ENCODE results near the gene PDE3A.
"Not testable (repeated sequence)": the region's sequence is repeated elsewhere in the genome, so short reads cannot be mapped to it uniquely, and the experiment has no call there.

PDE3A gene

DNA sequence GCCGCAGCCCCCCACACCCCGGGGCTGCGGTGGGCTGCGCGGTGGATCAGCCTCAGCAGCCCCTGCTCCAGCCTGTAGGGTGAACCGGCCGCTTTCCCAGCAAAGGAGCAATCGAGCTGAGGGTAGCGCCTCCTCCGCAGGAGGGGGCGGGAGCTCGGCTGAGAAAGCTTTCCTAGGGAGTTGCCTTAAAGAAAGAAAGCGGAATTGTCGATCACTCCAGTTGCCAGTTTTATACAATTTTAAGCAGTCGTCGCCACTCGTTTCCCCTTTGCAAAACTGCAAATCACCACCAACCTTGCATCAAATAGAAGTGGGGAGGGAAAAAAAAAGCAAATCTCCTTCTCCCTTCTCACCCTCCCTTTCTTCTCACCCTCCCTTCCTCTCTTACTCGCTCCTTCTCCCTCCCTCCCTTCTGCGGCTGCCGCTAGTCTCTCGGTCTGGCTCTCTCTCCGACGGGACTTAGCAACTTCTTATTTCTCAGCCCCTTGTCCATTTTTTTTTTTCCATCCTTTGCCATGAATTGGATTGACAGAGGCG lies at the start of gene PDE3A:
Gene PDE3A, plus strand, starts transcription at position 424 of the 537 bp plus-strand sequence. CDS start 748 bp downstream, outside the sequence.
- no peak for DNase-seq

DNA sequence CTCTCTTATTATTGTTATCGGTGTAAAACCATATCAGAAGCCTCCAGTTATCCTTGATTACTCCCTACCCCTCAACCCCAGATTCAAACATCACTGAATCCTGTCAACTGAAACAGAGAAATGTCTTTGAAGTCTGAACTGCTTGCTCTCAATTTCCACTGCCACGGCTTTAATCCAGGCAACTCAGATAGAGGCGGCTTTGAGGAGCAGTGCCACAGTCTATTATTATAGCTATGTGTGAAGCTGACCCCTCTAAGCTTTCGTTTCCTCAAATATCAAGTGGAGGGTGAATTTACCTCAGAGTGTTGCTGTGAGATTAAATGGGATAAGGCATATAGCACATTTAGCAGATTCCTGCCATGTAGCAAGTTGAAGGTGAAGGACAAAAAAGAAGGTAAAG lies 49.0 kb upstream of the PDE3A start:
- no peak for DNase-seq

DNA sequence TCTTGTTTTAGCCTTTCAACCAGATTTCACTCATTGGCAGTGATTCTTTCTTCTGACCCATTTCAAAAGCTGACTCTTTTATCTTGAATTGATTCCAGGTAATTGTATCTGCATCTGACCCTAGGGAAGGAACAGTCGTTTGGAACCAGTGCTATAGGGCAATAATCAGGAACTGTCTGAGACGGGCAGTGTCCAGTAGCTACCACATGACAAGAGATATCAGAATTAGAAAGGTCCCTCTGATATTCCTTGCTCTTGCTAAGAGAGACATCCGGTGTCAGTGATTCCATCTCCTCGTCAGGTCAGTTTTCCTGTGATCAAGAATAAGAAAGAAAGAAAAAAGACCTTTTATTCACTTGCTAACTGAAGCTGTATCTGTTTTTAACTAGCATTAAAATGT lies 47.8 kb upstream of the PDE3A start:
- DNase-seq = no peak

DNA sequence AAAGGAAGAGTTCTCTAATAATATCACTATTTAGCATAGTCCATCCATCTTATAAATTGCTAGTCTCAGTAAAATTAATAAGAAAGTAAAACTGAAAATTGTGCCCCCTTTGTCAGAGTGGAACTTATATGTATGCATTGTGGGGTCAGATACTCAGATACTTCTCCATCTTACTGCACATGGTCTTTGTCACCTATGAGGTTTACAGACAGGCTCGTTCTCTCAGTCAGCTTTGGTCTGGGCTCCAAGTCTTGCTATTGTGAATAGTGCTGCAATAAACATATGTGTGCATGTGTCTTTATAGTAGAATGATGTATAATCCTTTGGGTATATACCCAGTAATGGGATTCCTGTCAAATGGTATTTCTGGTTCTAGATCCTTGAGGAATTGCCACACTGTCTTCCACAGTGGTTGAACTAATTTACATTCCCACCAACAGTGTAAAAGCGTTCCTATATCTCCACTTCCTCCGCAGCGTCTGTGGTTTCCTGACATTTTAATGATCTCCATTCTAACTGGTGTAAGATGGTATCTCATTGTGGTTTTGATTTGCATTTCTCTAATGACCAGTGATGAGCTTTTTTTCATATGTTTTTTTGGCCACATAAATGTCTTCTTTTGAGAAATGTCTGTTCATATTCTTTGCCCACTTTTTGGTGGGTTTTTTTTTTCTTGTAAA lies 37.4 kb upstream of the PDE3A start:
- not testable (repeated sequence) for DNase-seq

DNA sequence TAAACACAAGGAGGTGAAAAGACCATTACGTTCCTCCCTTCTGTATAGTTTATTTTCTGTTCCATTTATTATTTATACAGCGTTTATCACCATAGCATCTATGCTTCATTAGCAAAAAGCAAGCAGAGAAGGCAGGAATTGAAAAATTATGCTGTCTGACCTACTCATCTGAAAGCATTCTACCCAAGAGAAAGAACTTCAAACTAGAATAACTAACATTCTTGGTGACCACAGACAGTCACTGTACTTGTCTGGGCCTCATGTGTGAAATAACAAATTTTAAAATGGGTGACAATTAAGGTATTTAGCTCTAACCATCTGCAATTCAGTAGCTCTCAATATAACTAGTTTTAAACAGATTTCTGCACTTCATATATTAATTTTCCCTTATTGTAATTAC lies 29.3 kb upstream of the PDE3A start:
- DNase-seq = no peak

DNA sequence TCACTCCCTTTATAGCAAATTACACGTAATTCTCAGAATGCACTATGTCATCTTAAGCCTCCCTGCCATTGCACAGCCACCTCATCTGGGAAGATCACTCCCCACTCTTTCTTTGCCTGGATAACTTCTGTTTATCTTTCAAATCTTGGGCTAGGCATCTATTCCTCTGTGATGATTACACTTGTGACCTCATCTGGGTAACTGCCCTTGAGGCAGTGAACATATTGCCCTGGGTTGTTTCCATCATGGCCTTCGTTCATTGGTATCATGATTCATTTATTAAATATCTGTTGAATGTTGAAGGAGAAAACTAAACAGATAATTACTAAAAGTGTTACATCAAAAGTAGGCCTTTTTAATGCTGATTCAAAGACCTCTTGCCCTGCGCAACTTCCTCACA lies 26.2 kb upstream of the PDE3A start:
- DNase-seq = no peak

DNA sequence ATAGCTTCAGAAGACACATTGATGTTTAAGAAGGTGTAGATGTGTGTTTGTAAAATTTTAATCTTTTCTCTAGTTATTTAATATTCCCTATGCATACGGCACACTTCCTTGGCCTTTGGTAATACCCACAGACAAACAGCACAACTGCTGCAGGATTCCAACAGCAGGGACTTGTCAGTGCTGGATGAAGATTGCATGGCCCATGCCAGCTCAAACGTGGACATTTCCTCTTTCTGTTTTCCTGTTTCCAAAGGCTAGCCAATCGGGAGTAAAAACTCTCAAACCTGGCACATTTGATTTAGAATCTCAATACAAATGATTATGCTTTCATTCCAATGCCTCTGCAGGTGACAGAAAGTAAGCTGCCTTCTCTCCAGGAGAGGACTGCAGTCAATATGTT lies 22.5 kb upstream of the PDE3A start:
- no peak for DNase-seq

DNA sequence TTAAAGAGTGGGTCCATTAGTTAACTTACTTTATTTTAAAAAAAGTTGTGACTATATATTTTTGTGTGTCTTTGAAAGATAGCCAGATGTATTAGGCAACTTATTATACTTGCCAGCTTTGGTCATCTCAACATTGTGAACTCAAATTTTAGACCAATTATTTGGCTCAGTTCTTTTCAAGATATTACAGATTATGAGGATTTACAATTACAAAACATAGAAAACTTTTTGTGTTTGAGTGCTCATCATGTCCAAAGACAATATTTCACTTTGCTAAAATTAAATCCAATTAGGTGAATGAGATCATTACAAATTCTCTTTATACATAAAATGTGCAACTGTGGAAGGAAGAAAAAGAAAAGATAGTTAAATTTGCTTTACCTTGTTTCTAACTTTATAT lies 18.3 kb upstream of the PDE3A start:
- DNase-seq = no peak

DNA sequence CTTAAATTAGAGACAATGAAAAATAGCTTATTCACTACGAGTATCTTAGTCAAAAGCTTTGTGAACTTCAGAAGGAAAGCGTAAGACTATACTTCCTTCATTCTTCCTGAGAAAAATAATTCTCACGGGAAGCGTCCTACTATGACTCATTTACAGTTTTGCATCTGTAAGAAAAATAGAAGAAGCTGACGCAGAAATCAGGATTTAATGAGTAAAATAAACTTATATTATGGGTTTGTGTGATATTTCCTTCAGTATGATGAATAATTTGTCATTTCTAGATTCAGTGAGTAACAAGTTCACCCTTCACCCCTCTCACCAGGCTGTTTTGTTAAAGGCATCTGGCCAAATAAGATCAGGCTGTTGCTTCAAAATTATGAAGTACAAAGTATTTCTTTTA lies 17.8 kb upstream of the PDE3A start:
- DNase-seq = no peak

DNA sequence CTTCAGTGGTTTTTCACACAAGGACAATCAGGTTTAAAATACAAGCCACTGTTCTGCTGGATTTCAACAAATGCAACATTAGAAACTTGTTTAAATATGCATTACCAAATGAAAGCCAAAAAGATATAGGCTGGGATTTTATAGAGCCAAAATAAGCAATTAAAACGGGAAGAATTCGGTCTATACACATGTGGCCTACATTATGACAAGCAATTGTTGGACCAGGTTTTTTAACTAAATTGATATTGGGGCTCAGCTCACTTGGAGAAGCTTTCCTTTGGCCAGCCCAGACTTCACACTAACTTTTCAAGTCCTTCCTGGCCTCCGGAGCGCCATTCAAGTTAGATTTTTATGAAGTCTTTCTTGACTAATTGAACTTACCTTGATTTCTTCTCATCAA lies 16.9 kb upstream of the PDE3A start:
- no peak for DNase-seq

DNA sequence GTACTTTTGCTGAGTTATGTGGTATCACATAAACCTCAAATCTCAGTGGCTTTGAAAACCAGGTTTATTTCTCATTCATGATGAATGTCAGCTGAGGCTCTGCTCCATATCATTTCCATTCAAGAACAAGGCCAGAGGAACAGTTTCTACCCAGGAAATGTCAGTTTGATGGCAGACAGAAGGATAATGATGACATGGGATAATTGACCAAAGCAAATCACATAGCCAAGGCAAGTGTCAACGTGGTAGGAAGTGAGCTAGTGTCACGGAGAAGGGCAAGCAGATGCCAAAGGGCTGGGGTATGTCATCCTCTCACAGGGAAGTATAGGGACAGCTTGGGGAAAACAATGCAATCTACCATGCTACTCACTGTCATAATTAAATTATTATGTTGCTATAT lies 12.3 kb upstream of the PDE3A start:
- DNase-seq = no peak

DNA sequence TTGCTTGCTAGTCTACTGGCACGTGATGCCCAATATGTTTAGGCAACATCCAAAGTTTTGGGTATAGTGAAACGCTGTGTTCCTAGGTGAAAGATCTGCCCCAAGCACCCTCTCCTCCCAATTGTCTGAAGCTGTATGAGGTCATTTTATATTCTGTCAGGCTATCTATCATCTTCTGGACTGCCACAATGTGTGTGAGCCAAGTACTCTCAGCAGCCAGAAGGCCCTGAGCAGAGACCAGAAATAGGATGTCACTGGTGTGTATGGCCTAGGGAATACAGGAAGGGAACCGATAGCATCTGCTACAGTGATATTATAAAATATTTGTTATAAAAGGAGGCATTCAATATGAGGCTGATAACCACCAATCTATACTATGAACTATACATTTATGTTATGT lies 7.9 kb upstream of the PDE3A start:
- DNase-seq = no peak

DNA sequence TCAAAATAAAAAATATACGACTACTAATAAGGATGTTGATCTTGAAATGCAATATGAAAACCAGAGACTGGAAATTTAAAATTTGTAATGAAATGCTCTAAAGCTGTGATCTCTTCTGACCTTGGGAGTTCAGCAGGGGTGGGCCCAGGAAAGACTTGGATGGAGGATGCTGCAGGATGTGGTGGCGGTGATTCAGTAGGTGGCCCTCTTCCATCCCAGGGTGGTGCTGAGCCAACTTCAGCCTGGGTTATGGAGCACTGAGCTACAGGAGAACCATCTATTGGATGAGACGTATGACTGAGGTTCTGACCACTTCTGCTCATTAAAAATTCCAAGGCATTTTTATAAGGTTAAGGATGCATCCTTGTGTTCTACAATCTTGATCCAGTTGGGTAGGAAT lies 6.9 kb upstream of the PDE3A start:
- no peak for DNase-seq

DNA sequence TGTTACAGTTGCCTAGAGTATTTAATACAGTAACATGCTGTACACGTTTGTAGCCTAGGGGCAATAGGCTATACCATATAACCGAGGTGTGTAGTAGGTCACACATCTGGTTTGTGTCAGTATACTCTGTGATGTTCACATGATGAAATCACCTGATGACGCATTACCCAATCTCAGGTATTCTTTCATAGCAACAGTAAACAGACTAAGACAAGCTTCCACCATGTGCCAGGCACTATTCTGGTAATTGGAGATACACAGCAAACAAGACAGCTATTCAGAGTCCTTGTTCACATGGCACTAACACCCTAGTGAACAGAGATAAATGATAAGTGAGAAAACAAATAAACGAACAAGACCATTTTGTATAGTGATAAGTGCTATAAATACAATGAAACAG lies 3.8 kb upstream of the PDE3A start:
- no peak for DNase-seq

DNA sequence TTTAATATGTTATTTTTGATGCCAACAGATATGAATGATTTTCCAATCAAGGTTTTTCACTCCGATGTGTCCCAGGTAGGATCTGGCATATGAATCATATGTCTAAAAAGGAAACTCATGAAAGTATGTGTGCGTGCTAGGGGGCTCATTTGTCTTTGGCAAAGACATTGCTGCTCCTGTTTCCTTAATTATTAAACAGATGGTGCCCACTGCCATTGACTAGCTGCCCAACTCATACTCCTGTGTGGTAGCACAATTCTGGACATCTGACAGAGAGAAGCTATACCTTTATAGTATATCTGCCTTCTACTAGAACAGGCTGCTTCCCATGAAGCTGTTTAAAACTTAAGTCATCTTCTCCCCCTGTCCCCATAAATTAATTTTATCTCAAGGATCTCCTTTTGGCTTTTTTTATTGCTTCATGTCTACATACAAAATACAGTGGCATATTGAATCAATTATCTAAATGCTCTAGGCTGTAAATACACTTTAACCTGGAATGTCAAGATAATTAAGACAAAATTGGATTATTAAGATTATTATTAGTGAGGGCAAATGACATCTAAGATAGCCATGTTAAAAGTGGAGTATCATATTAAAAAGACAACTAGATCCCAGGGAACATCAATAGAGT lies 1.4 kb upstream of the PDE3A start:
- DNase-seq = no peak

DNA sequence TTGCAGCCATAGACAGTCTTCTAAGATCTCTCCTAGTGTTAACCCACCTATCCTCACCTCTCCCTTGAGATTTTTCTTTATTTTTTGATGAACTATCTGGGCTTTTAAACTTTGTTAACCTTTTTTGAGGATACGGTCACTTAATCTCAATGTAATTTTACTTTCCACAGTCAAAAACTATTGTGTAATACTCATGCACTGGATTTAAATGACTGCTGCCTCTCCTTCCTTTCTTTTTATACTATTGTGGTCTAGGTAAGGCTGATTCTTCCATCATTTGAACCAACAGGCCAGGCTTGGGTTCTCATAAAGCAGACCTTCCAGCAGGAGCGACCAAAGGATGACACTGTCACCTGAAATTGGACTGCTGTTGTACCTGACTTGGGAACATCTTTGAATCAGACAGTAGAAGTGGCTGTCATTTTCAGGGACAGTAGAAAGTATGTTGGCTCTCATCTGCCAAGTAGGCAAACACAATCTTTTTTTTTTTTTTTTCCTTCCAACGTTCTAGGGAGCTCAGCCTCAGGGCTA lies 689 bp upstream of the PDE3A start:
- DNase-seq = no peak

DNA sequence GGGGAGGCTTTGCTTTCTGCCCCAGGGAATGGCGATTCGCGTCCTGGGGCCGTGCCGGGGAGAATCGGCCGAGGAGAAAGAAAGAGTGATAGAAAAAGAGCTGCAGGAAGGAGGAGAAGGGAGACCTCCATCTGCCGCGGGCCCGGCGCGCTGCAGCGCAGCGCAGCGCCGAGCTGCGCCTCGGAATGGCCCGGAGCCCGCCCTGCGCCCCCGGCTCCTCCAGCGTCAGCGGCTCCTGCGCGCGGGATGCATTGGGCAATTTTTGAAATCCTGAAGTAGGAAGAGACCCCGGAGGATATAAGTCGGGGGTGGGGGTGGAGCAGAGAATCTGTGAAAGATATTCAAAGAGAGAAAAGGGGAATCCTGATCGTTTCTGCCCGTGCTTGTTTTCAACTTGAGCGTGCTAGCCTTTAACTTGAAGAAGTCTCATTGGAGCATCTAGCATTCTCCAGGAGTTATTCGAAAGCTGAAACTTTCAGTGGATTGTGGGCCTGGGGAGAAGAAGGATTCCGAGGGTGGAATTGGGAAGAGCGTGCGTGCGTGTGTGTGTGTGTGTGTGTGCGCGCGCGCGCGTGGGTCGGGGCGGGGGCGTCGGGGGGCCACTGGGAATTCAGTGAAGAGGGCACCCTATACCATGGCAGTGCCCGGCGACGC lies 441 bp downstream of the PDE3A start:
- peak in 1 of 2 experiments; percentile 17 for DNase-seq

DNA sequence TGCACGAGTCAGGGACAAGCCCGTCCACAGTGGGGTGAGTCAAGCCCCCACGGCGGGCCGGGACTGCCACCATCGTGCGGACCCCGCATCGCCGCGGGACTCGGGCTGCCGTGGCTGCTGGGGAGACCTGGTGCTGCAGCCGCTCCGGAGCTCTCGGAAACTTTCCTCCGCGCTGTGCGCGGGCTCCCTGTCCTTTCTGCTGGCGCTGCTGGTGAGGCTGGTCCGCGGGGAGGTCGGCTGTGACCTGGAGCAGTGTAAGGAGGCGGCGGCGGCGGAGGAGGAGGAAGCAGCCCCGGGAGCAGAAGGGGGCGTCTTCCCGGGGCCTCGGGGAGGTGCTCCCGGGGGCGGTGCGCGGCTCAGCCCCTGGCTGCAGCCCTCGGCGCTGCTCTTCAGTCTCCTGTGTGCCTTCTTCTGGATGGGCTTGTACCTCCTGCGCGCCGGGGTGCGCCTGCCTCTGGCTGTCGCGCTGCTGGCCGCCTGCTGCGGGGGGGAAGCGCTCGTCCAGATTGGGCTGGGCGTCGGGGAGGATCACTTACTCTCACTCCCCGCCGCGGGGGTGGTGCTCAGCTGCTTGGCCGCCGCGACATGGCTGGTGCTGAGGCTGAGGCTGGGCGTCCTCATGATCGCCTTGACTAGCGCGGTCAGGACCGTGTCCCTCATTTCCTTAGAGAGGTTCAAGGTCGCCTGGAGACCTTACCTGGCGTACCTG lies 1.1 kb downstream of the PDE3A start:
- DNase-seq = peak; percentile 19 to 27

DNA sequence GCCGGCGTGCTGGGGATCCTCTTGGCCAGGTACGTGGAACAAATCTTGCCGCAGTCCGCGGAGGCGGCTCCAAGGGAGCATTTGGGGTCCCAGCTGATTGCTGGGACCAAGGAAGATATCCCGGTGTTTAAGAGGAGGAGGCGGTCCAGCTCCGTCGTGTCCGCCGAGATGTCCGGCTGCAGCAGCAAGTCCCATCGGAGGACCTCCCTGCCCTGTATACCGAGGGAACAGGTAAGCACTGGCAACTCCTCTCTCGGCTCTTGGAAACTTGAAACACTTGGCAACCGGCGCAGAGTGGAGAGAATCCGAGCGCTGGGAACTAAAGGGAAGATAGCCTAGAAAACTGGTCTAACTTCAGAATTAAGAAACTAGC lies 1.7 kb downstream of the PDE3A start:
- no peak for DNase-seq

DNA sequence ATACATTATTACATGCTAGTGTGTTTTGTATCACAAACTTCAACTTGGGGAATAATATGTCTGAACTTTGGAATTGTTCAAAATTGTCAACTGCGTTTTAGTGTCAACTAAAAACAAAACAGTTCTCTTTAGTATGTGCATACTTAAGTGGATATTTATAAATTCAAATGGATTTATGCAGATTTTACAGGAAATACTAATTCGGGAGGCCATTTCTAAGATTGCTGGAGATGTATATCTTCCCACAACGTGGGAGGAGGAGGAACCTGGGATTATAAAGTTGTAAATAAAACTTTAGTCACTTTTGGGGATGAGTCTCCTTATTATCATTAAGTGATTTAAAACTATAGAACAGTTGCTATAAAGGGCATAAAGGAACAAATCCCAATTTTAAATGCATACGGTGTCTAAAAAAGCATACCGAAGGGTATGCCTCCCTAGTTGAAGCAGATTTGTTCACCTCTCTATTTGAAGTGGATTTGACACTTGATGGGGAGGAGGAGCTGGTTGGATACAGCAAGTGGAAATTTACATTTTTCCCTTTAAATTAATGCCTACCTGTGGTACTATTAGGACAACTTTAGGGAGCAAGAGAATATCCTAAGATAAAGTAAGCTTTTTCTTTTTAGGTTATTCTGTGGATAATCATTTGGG lies 2.7 kb downstream of the PDE3A start:
- no peak for DNase-seq

DNA sequence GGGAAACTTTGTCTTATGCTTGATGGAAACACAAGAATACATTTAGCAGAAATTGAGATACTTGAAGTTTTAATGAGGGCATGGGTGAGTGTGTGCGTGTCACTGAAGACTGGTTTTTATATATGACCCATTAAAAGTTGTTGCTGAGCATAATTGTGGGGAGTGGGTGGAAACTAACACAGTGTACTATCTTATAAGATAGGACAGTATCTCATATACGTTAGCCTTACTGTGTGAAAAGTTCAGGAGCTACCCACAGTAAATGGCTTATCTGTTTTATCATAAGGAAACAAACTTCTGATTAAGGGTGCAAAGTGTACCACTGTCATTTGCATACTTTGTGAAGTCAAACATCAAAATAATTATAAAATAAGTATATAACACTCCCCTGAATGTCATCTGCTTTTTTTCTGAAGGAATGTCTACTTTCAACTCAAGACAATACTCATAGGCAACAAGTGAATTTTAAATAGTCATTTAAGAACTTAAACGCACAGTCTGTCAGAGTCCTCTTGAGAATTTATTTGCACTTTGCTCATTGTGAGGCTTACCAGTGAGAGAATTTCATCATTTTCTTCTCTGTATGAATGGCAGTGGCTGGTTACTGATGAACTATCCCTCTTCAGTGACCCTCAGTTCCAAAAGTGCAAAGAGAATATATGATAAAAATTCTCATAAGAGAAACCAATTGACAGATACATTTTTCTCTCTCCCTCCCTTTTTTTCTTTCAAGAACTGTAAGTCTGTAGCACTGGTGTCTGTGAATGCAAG lies 4.2 kb downstream of the PDE3A start:
- DNase-seq = no peak

DNA sequence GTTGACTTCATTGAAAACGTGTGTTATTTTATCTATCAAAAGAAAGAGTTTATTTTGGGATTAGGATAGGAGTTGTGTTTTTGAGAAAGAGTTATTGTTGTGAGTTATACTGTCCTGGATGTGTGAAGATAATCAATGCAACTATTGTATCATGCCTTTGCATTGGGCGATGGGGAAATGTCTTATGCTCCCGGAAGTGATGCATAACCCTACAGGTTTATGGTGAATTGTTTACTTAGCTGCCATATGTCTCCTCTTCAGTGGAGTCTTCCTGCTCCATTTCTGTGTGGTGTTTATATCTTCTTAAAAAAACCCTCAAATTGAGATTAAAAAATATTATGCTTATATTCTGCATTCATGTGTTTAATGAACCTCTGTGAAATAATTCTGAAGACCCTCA lies 6.5 kb downstream of the PDE3A start:
- no peak for DNase-seq
